Measurements from ENCODE around the gene ZNF605.

The ZNF605 gene

DNA sequence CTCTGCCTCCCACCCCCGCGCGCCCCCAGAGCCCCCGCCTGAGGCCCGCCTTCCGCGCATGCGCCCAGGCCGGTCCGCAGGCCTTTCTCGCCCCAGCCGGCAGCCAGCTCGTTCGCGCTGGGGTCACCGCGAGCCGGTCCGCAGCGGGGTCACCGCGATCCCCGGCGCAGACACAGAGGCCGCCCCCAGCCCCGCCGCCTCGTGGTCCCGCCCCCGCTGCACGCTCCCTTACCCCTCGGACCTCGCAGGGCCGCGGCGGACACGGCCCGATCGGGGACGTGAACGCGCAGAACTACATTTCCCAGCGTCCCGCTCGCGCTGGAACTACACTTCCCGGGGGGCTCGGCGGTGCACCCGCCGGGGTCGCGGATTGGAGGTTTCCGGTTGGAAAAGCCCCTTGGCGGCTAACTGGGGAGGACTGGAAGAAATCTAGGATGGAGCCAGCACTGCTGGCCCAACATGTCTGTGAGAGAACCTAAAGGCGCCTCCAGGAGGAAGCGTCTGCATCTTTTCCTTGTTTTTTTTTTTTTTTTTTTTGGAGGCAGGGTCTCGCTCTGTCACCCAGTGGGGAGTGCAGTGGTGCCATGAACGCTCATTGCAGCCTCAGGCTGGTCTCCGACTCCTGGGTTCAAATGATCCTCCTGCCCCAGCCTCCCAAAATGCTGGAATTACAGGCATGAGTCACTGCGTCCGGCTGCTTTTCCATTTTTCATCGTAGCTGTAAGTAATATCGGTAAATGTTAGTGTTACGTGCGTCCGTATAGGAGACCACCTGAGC, at the start of gene ZNF605:
Gene ZNF605, minus strand, starts transcription at position 296 of the 778 bp plus-strand sequence. CDS start 10,671 bp downstream, outside the sequence.
- Histone ChIP-seq H3K79me2 (ENCODE audit: low read length) (no peaks in the 10 kb centered on the region), H2AFZ (ENCODE audit: low read length) (peak within 1 kb of the TSS; percentile 81), H3K36me3 (replicated peaks; ENCODE audit: insufficient read depth, low read length) (no peaks in the 10 kb centered on the region), H3K9ac (ENCODE audit: low read length) (peak within 1 kb of the TSS; percentile 37; the same call in 1 of the 2 replicates), H3F3A (ENCODE audit: insufficient read depth, low read length) (no peaks in the 10 kb centered on the region), H3K4me2 (ENCODE audit: low read depth, low read length) (peak within 1 kb of the TSS; percentile 47; the same call in 1 of the 2 replicates), H3K9me3 (replicated peaks; ENCODE audit: insufficient read depth, low read length) (no peaks in the 10 kb centered on the region), H3K27ac (ENCODE audit: low read length) (no peak within 1 kb of the TSS), H3K9me2 (replicated peaks; ENCODE audit: insufficient read depth, low read length) (no peaks in the 10 kb centered on the region), H3K27me3 (replicated peaks; ENCODE audit: insufficient read depth, low read length) (no peaks in the 10 kb centered on the region), H4K20me1 (ENCODE audit: insufficient read depth, low read length) (no peaks in the 10 kb centered on the region), H3K4me1 (ENCODE audit: low read length) (no peaks in the 10 kb centered on the region), H3K4me3 (ENCODE audit: low read length) (peak within 1 kb of the TSS; percentile 62)
- TF ChIP-seq EZH2 (optimal IDR thresholded peaks at IDR 0.05; ENCODE audit: low read depth, low read length) (no peak), EZH2phosphoT487 (IDR thresholded peaks at IDR 0.05; ENCODE audit: low read length) (no peak)
- TF ChIP-seq, protein P1, sequence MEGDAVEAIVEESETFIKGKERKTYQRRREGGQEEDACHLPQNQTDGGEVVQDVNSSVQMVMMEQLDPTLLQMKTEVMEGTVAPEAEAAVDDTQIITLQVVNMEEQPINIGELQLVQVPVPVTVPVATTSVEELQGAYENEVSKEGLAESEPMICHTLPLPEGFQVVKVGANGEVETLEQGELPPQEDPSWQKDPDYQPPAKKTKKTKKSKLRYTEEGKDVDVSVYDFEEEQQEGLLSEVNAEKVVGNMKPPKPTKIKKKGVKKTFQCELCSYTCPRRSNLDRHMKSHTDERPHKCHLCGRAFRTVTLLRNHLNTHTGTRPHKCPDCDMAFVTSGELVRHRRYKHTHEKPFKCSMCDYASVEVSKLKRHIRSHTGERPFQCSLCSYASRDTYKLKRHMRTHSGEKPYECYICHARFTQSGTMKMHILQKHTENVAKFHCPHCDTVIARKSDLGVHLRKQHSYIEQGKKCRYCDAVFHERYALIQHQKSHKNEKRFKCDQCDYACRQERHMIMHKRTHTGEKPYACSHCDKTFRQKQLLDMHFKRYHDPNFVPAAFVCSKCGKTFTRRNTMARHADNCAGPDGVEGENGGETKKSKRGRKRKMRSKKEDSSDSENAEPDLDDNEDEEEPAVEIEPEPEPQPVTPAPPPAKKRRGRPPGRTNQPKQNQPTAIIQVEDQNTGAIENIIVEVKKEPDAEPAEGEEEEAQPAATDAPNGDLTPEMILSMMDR (IDR thresholded peaks at IDR 0.05; ENCODE audit: low read length), result no peak
- DNase-seq, result peak; percentile 71

DNA sequence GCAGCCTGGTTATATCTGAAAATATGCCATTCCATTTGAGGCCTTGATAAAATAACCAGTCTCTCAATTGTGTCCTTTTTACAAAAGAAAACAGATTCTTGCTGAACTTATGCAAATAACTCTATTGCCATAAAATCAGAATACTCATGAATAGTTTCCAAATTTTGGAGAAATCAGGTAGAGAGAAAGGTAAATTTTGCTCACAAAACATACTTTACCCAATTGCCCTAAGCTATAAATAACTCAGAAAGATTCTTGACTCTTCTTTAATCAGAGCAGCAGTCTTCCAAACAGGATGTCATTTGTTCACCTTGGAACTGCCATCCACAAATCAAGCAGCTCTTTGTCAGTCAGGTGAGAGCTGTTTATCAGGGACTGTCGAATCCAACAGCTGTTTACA, 42.6 kb upstream of the ZNF605 start:
- H3F3A ChIP-seq (ENCODE audit: insufficient read depth, low read length), result no peaks in the 10 kb centered on the region
- H3K36me3 ChIP-seq (replicated peaks; ENCODE audit: insufficient read depth, low read length), result no peaks in the 10 kb centered on the region
- H2AFZ ChIP-seq (ENCODE audit: low read length), result no peak overlapping the region
- no peak overlapping the region for H3K9ac ChIP-seq (ENCODE audit: low read length)
- no peak overlapping the region for H3K27ac ChIP-seq (ENCODE audit: low read length)
- no peak overlapping the region for H3K4me2 ChIP-seq (ENCODE audit: low read depth, low read length)
- H3K4me3 ChIP-seq (ENCODE audit: low read length), result no peak overlapping the region
- no peaks in the 10 kb centered on the region for H3K27me3 ChIP-seq (replicated peaks; ENCODE audit: insufficient read depth, low read length)
- no peak for DNase-seq
- no peak for TF ChIP-seq EZH2 (optimal IDR thresholded peaks at IDR 0.05; ENCODE audit: low read depth, low read length)
- TF ChIP-seq EZH2phosphoT487 (IDR thresholded peaks at IDR 0.05; ENCODE audit: low read length), result no peak
- TF ChIP-seq, protein P1 (IDR thresholded peaks at IDR 0.05; ENCODE audit: low read length), result no peak
- no peaks in the 10 kb centered on the region for H3K4me1 ChIP-seq (ENCODE audit: low read length)
- H3K79me2 ChIP-seq (ENCODE audit: low read length), result peaks cover 26% of the 10 kb centered on the region
- no peaks in the 10 kb centered on the region for H3K9me3 ChIP-seq (replicated peaks; ENCODE audit: insufficient read depth, low read length)
- no peaks in the 10 kb centered on the region for H3K9me2 ChIP-seq (replicated peaks; ENCODE audit: insufficient read depth, low read length)
- H4K20me1 ChIP-seq (ENCODE audit: insufficient read depth, low read length), result no peaks in the 10 kb centered on the region

DNA sequence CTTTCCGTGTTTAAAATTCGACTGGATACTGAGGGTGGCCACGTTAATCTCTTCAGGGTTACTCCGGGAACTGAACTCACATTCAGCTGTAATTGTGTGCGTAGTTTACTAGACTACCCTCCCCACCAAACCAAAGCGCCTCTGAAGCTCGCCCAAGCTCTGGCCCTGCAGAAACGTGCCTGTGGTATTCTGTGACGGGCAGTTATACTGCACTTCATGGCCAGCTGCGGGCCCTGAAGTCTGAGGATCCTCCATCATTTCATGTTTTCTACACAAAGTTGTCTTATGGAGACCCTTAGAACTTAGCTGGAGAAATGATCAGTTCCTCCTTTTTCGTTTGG, 30.7 kb upstream of the ZNF605 start:
- DNase-seq, result no peak
- Histone ChIP-seq H3K27me3 (replicated peaks; ENCODE audit: insufficient read depth, low read length) (no peaks in the 10 kb centered on the region), H3K4me1 (ENCODE audit: low read length) (no peaks in the 10 kb centered on the region), H4K20me1 (ENCODE audit: insufficient read depth, low read length) (no peaks in the 10 kb centered on the region), H3K79me2 (ENCODE audit: low read length) (peaks cover 38% of the 10 kb centered on the region), H3K36me3 (replicated peaks; ENCODE audit: insufficient read depth, low read length) (no peaks in the 10 kb centered on the region; the same call in 1 of the 2 replicates), H3K9ac (ENCODE audit: low read length) (peak overlapping the region; percentile 70; the same call in 1 of the 2 replicates), H2AFZ (ENCODE audit: low read length) (peak overlapping the region; percentile 91; the same call in 1 of the 2 replicates), H3K9me2 (replicated peaks; ENCODE audit: insufficient read depth, low read length) (no peaks in the 10 kb centered on the region), H3K27ac (ENCODE audit: low read length) (no peak overlapping the region), H3K4me3 (ENCODE audit: low read length) (peak overlapping the region; percentile 89), H3K9me3 (replicated peaks; ENCODE audit: insufficient read depth, low read length) (no peaks in the 10 kb centered on the region), H3K4me2 (ENCODE audit: low read depth, low read length) (peak overlapping the region; percentile 57; the same call in 1 of the 2 replicates), H3F3A (ENCODE audit: insufficient read depth, low read length) (no peaks in the 10 kb centered on the region)
- no peak for TF ChIP-seq EZH2 (optimal IDR thresholded peaks at IDR 0.05; ENCODE audit: low read depth, low read length)
- TF ChIP-seq EZH2phosphoT487 (IDR thresholded peaks at IDR 0.05; ENCODE audit: low read length), result no peak
- TF ChIP-seq, protein P1 (IDR thresholded peaks at IDR 0.05; ENCODE audit: low read length), result no peak

Data from MM.1S (cell line).